NCI-H2196 (cell line): ENCODE results near the gene TBC1D14.

Experiments
- DNase-seq: peaks from one replicate; lab custom pipeline; 2025; ENCODE audit not compliant: unreplicated experiment; lab: John Stamatoyannopoulos, UW

The TBC1D14 gene

GRCh38 chr4:7052923-7053715, 143.5 kb downstream of the TBC1D14 start:
- DNase-seq: no peak

- no peak for DNase-seq
Observed at GRCh38 chr4:7054106-7054880, 144.7 kb downstream of the TBC1D14 start.

- no peak for DNase-seq
Observed at GRCh38 chr4:7055111-7055989, 145.7 kb downstream of the TBC1D14 start.

- no peak for DNase-seq
Observed at GRCh38 chr4:7055990-7056325, 146.3 kb downstream of the TBC1D14 start.

GRCh38 chr4:7058792-7059191, 149.2 kb downstream of the TBC1D14 start:
- no peak for DNase-seq

GRCh38 chr4:7059662-7060061, 150.0 kb downstream of the TBC1D14 start:
- DNase-seq: no peak

GRCh38 chr4:7060346-7061150, 150.9 kb downstream of the TBC1D14 start:
- no peak for DNase-seq

- DNase-seq: no peak
Observed at GRCh38 chr4:7061815-7062214, 152.2 kb downstream of the TBC1D14 start.

GRCh38 chr4:7062816-7063215, 153.2 kb downstream of the TBC1D14 start:
- DNase-seq: no peak

GRCh38 chr4:7063362-7063761, 153.7 kb downstream of the TBC1D14 start:
- no peak for DNase-seq

- DNase-seq: no peak
Observed at GRCh38 chr4:7066006-7066405, 156.4 kb downstream of the TBC1D14 start.

- DNase-seq: no peak
Observed at GRCh38 chr4:7066493-7066892, 156.9 kb downstream of the TBC1D14 start.

- DNase-seq: no peak
Observed at GRCh38 chr4:7067126-7067451, 157.5 kb downstream of the TBC1D14 start.

GRCh38 chr4:7067452-7068278, 158.0 kb downstream of the TBC1D14 start, which contains the start of gene GRPEL1:
Gene GRPEL1 (minus strand): TSS chr4:7068064. CDS start chr4:7068032, 32 bp downstream.
- peak; percentile 99 for DNase-seq

GRCh38 chr4:7068279-7068842, 158.7 kb downstream of the TBC1D14 start:
- no peak for DNase-seq

GRCh38 chr4:7068883-7069282, 159.3 kb downstream of the TBC1D14 start:
- no peak for DNase-seq

GRCh38 chr4:7070729-7071511, 161.3 kb downstream of the TBC1D14 start:
- DNase-seq: peak; percentile 80

GRCh38 chr4:7073059-7073458, 163.4 kb downstream of the TBC1D14 start:
- no peak for DNase-seq
